Measurements from ENCODE around the gene LDLRAD4. TPM values are rescaled to one million over a fixed set of nuclear protein-coding genes. Genes with fewer than 3 reads are reported as not detected.

Gene LDLRAD4
- 10 to 100 TPM; 37.3 to 38.5 TPM for total RNA-seq

GRCh38 chr18:13218368-13218991, at the start of gene LDLRAD4:
TSS of gene LDLRAD4 (plus strand) at chr18:13218760.
- ChIA-PET POLR2A (interaction anchor here (0.6 to 1.9 kb wide), 8 partner anchors 11 to 237 kb away, joined by 3 to 14 read pairs (median 3); no protein-coding TSS in a partner anchor), CTCF (interaction anchor here (1.0 to 1.9 kb wide), 4 partner anchors 48 to 246 kb away, joined by 3 to 7 read pairs (median 4); no protein-coding TSS in a partner anchor)
- intact Hi-C loops (cut with micrococcal nuclease), result loop anchor here (5.0 to 10.0 kb wide), 4 partner anchors 49 to 414 kb away; no protein-coding TSS in a partner anchor
- H3K9me3 Mint-ChIP-seq, result no peaks in the 10 kb centered on the region
- peaks cover 4% of the 10 kb centered on the region for H3K36me3 Mint-ChIP-seq (ENCODE audit: low read depth)
- H3K4me3 Mint-ChIP-seq, result peak within 1 kb of the TSS; percentile 78
- no peak for TF ChIP-seq CTCF (IDR thresholded peaks at IDR 0.05)
- H3K27me3 Mint-ChIP-seq, result peaks cover 13% of the 10 kb centered on the region
- peak; percentile 25 for ATAC-seq
- H3K27ac Mint-ChIP-seq, result peak within 1 kb of the TSS; percentile 44
- peaks cover 43% of the 10 kb centered on the region for H3K4me1 Mint-ChIP-seq (ENCODE audit: low read depth)
- DNase-seq, result peak; percentile 58

DNA sequence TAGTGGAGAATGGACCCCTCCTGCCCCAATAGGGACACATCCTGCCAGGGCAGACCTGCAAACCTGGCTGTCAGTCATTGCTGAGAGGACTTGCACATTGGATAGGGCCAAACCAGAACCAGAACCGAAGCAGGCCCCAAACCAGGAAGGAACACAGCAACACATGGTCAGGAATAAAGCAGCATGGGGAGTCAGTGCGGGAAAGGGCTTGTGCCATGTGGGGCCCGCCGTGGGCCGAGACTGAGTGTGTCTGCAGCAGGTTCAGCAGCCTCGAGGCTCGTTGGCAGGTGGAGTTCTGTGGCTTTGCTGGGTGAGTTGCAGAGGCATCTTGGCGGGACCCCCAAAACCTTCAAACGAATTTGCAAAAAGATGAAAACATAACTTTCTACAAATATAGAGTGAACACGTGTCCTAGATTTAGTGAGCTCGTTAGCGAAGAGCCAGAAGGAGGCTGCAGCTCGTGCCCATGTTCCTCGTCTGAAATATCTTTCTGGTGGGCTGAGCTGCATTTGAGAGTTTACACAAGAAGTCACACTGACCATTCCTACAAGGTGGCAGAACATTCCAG, 44.9 kb upstream of the LDLRAD4 start:
- no peak for ATAC-seq
- Mint-ChIP-seq H3K27ac (no peak overlapping the region), H3K36me3 (ENCODE audit: low read depth) (no peaks in the 10 kb centered on the region), H3K4me3 (no peak overlapping the region), H3K9me3 (no peaks in the 10 kb centered on the region), H3K27me3 (peaks cover 2% of the 10 kb centered on the region), H3K4me1 (ENCODE audit: low read depth) (peaks cover 14% of the 10 kb centered on the region)
- intact Hi-C loops (cut with micrococcal nuclease), result no loop called here
- TF ChIP-seq CTCF (IDR thresholded peaks at IDR 0.05), result no peak
- DNase-seq, result no peak
- POLR2A ChIA-PET, result no interaction called here
- CTCF ChIA-PET, result interaction anchor here (0.7 to 6.8 kb wide), 3 partner anchors 14 to 43 kb away, joined by 3 to 39 read pairs (median 3); no protein-coding TSS in a partner anchor

- TF ChIP-seq CTCF (IDR thresholded peaks at IDR 0.05), result no peak
- no peak for ATAC-seq
Measured at GRCh38 chr18:13175266-13175665, 43.3 kb upstream of the LDLRAD4 start.

DNA sequence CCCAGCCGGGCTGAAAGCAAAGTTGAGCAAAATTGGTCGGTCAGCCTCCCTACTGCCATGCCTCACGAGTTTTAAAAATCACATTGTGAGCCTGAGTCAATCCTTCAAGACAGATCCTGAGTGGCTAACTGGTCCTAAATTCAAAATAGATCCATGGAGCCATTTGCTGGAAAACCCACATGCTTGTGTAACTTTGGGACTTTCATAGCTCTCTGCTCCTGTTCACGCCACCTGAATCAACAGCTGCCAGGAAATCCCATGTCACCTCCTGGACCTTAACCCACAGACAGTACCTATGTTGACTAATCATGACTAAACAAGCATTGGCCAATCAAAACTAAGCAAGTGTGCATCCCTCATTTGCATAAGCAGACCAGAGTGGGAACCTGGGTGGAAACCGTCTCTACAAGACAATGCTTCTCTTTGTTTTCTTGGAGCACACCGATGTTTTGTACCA, 42.8 kb upstream of the LDLRAD4 start:
- ATAC-seq, result no peak
- no peak for TF ChIP-seq CTCF (IDR thresholded peaks at IDR 0.05)
- H3K36me3 Mint-ChIP-seq (ENCODE audit: low read depth), result no peaks in the 10 kb centered on the region
- H3K4me3 Mint-ChIP-seq, result no peak overlapping the region
- CTCF ChIA-PET, result interaction anchor here (6.8 kb wide), 1 partner anchor 17 kb away, joined by 39 read pairs; no protein-coding TSS in a partner anchor
- H3K27ac Mint-ChIP-seq, result no peak overlapping the region
- POLR2A ChIA-PET, result no interaction called here
- H3K4me1 Mint-ChIP-seq (ENCODE audit: low read depth), result peaks cover 29% of the 10 kb centered on the region
- peaks cover 2% of the 10 kb centered on the region for H3K27me3 Mint-ChIP-seq
- intact Hi-C loops (cut with micrococcal nuclease), result no loop called here
- no peaks in the 10 kb centered on the region for H3K9me3 Mint-ChIP-seq
- peak; percentile 19 for DNase-seq

More at GRCh38 chr18:13175266-13175665, 43.3 kb upstream of the LDLRAD4 start:
- Mint-ChIP-seq H3K27ac (no peak overlapping the region), H3K27me3 (peaks cover 2% of the 10 kb centered on the region), H3K4me3 (no peak overlapping the region), H3K36me3 (ENCODE audit: low read depth) (no peaks in the 10 kb centered on the region), H3K4me1 (ENCODE audit: low read depth) (peaks cover 28% of the 10 kb centered on the region), H3K9me3 (no peaks in the 10 kb centered on the region)
- DNase-seq, result no peak
- CTCF ChIA-PET, result interaction anchor here (6.8 kb wide), 1 partner anchor 16 kb away, joined by 39 read pairs; no protein-coding TSS in a partner anchor
- intact Hi-C loops (cut with micrococcal nuclease), result no loop called here
- POLR2A ChIA-PET, result no interaction called here

GRCh38 chr18:13176847-13177246, 41.7 kb upstream of the LDLRAD4 start:
- peak overlapping the region; percentile 35 for H3K4me3 Mint-ChIP-seq

More at GRCh38 chr18:13176847-13177246, 41.7 kb upstream of the LDLRAD4 start:
- DNase-seq (no peak), ATAC-seq (no peak)
- intact Hi-C loops (cut with micrococcal nuclease), result no loop called here
- Mint-ChIP-seq H3K27ac (peak overlapping the region; percentile 51), H3K36me3 (ENCODE audit: low read depth) (no peaks in the 10 kb centered on the region), H3K27me3 (no peaks in the 10 kb centered on the region), H3K9me3 (no peaks in the 10 kb centered on the region), H3K4me1 (ENCODE audit: low read depth) (peaks cover 29% of the 10 kb centered on the region)
- POLR2A ChIA-PET, result interaction anchor here (0.7 kb wide), 1 partner anchor 510 kb away, joined by 3 read pairs; no protein-coding TSS in a partner anchor
- TF ChIP-seq CTCF (IDR thresholded peaks at IDR 0.05), result no peak
- CTCF ChIA-PET, result interaction anchor here (2.0 kb wide), 1 partner anchor 17 kb away, joined by 4 read pairs; no protein-coding TSS in a partner anchor
